DOHH2 (cell line): Measurements from ENCODE around the gene BDNF.

Experiments
- EZH2phosphoT487 ChIP-seq: fragments of 200-600 bp; sonication (generic); IDR thresholded peaks from 2 replicates; pipeline ENCODE4 v1.6.1; 2017; ENCODE audit warnings: borderline replicate concordance, mild to moderate bottlenecking, antibody characterized with exemption, low read length, moderate library complexity, mixed read lengths
- TF ChIP-seq, protein P1 (sequence below): fragments of 200-600 bp; sonication (generic); IDR thresholded peaks from one replicate; pipeline ENCODE4 v1.5.1; 2014; ENCODE audit warnings: antibody characterized with exemption, mild to moderate bottlenecking, low read depth, low read length; ENCODE audit not compliant: poor library complexity, severe bottlenecking

DNA sequence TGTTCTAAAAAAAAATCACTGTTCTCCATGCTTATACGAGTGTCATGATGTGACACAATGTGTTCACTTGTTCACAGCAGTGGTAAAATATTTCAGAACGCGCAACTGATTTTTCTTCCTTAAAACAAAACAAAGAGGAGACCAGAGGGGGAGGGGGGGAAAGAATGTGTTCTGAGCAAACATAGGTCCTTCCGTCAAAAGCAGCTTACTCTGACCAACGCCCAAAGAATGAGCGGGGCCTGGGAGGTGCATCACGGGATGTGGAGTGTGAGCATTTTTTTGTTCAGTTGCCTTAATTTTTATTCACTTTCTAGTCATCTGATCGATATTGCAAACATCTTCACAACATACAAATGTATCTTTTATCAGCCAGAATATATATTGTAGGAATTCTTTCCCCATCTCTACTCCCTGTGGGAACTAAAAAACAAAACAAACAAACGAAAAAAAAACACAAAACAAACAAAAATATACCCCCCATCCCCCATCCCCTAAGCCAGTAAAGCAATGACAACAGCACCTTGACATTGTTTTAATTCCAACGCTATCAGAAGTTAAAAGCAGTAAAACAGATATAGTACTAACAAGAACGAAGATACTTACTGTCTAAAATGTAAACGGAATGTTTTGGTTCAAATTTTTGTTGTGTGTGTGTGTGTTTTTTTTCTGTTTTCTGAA is 43.3 kb downstream of the BDNF start:
- TF ChIP-seq, protein P1, sequence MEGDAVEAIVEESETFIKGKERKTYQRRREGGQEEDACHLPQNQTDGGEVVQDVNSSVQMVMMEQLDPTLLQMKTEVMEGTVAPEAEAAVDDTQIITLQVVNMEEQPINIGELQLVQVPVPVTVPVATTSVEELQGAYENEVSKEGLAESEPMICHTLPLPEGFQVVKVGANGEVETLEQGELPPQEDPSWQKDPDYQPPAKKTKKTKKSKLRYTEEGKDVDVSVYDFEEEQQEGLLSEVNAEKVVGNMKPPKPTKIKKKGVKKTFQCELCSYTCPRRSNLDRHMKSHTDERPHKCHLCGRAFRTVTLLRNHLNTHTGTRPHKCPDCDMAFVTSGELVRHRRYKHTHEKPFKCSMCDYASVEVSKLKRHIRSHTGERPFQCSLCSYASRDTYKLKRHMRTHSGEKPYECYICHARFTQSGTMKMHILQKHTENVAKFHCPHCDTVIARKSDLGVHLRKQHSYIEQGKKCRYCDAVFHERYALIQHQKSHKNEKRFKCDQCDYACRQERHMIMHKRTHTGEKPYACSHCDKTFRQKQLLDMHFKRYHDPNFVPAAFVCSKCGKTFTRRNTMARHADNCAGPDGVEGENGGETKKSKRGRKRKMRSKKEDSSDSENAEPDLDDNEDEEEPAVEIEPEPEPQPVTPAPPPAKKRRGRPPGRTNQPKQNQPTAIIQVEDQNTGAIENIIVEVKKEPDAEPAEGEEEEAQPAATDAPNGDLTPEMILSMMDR = no peak
- no peak for TF ChIP-seq EZH2phosphoT487
